Stimulated activated CD4-positive, alpha-beta T cell treated with anti-CD3 and anti-CD28 coated beads, Interleukin-1b, Interleukin-23, amount 100 ng/mL, for 4 hours (primary cell): Measurements from ENCODE around the gene BPI.
"Not testable (repeated sequence)": the region's sequence is repeated elsewhere in the genome, so short reads cannot be mapped to it uniquely, and the experiment has no call there.

Experiments used
- DNase-seq, 2 donors: peaks; one replicate each; pipeline ENCODE4 v3.0.0-alpha.2; 2020; ENCODE audit warnings: low read depth in 2 of 2

BPI gene

GRCh38 chr20:38363004-38363747, 59.2 kb downstream of the BPI start:
- DNase-seq, result no peak

DNA sequence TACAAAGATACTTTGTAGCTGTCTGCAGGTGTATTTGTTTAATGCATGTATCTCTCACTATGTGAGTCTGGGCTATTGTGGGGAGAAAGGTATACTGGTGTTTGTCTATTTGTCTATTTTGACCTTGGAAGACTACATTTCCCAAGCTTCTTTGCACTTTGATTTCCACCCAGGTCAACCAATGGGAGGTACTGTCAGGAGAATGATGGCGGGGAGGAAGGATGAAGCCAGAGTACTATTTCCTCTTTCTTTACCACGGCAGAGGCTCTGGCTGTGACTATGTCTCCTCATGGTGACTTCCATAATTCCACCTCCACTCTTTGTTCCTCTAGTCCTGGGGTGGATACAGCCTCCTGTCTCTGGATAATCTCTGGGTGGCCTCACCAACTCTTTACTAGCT, 65.4 kb downstream of the BPI start:
- DNase-seq, result no peak

DNA sequence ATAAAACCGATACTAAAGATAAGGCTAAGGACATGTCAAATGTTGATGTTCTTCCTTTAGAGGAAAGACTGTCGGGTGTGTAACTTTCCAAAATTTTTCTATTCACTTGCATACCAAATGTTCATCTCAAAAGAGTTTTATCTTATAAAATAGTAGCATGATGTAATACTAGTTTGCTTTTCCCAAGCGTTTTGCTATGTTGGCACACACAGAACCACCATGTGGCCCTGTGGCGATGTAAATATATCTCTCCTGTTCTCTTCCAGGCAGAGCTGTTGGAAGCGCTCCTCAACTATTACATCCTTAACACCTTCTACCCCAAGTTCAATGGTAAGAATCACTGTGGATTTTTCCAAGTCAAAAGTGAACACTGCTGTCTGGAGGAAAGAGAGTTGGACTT, 68.8 kb downstream of the BPI start:
- no peak for DNase-seq

DNA sequence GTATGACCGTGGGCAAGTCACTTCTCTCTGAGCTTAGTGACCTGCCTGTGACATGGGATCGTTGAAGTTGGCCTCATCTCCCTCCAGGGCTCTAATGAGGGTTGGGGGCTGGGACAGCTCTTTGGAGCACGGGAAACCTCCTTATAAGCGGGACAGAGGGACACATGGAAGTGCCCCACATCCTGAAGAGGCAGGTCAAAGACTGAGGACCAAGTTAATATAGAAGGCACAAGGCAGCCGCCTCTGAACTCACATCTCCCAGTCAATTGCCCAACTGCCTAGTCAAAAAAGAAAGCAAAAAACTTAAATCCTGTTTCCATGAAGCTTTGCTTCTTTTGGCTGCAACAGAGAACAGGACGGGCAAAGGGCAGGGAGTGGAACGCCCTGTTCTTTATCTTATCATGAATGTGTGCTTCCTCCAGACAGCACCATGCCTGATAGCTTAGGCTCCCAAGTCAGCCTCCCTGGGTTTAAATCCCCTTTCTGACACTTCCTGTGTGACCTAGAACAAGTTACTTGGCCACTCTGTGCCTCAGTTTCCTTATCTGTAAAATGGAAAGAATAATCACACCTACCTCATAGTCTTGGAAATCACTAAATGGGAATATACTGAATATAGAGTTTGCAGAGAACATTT, 69.4 kb downstream of the BPI start:
- no peak for DNase-seq

GRCh38 chr20:38373898-38374297, 69.9 kb downstream of the BPI start:
- DNase-seq, result no peak

GRCh38 chr20:38377039-38377685, 73.2 kb downstream of the BPI start:
- no peak for DNase-seq

DNA sequence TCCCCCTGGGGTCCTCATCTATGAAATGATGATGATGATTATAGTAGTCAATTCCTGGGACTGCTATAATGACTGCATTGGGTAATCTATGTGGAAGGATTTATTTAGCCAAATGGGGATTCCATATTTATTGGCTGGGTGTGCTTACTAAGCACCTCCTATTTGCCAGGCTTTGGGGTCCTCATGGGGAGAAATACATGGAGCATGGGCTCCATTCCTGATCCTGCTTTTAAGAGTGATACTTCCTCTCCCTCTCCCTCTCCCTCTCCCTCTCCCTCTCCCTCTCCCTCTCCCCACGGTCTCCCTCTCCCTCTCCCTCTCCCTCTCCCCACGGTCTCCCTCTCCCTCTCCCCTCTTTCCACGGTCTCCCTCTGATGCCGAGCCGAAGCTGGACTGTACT, 73.9 kb downstream of the BPI start:
- not testable (repeated sequence) for DNase-seq

GRCh38 chr20:38383147-38383546, 79.2 kb downstream of the BPI start:
- no peak for DNase-seq

DNA sequence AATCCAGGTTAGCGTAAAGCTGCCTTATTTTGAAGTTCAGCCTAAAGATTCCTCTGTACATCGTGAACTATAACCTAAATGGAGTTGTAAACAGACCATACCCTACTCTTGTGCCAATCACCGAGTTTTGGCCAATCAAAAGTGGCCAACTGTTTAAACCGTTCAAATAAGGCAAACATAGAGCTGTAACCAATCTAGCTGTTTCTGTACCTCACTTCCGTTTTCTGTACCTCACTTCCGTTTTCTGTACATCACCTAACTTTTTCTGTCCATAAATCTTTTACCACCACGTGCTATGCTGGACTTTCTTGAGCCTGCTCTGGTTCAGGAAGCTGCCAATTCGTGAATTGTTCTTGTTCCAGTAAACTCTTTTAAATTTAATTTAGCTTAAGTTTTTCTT, 82.0 kb downstream of the BPI start:
- DNase-seq, result no peak

GRCh38 chr20:38386851-38387250, 82.9 kb downstream of the BPI start:
- no peak for DNase-seq
